ENCODE measurements around the gene METTL27.

METTL27 gene

DNA sequence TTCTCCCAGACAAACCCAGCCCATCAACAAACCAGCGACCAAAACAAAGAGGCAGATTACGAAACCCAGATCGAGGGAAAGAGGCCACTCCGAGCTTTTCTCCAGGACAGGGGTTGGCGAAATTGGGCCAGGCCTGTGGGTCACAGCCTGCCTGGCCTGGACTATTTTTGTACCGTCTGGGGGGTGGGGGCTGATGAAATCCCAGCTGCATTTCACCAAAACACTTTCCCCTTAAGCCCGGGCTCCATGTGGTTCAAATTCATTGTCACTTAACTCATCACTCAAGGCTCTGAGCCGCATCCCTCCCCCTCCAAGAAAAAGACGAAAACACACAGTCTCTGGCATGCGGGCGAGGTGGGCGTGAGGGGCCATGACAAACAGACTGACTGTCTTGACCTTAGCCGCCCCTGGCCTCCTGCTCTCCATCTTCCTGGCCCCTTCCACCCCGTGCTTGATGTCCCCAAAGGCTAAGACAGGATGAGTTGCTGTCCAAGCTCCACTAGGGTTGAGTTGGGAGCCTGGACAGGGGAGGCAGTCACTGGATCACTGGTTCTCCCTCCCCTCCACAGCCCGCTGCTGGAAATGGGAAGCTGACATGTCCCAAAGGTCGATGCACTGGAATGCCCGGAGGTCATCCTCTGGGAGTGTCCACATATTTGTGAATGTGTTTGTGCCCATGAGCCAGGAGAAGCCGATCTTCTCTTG is 37.8 kb upstream of the METTL27 start:
- peaks cover 26% of the 10 kb centered on the region for H3K27me3 Mint-ChIP-seq (ENCODE audit: low read depth)
- H3K27ac Mint-ChIP-seq: no peak overlapping the region
- no peaks in the 10 kb centered on the region for H3K36me3 Mint-ChIP-seq (ENCODE audit: low read depth)
- no peaks in the 10 kb centered on the region for H3K9me3 Mint-ChIP-seq
- peaks cover 11% of the 10 kb centered on the region for H3K4me1 Mint-ChIP-seq
- TF ChIP-seq, protein P1, sequence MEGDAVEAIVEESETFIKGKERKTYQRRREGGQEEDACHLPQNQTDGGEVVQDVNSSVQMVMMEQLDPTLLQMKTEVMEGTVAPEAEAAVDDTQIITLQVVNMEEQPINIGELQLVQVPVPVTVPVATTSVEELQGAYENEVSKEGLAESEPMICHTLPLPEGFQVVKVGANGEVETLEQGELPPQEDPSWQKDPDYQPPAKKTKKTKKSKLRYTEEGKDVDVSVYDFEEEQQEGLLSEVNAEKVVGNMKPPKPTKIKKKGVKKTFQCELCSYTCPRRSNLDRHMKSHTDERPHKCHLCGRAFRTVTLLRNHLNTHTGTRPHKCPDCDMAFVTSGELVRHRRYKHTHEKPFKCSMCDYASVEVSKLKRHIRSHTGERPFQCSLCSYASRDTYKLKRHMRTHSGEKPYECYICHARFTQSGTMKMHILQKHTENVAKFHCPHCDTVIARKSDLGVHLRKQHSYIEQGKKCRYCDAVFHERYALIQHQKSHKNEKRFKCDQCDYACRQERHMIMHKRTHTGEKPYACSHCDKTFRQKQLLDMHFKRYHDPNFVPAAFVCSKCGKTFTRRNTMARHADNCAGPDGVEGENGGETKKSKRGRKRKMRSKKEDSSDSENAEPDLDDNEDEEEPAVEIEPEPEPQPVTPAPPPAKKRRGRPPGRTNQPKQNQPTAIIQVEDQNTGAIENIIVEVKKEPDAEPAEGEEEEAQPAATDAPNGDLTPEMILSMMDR (IDR thresholded peaks at IDR 0.05; ENCODE audit: unreplicated experiment in 3 of 3): no peak
- no peak overlapping the region for H3K4me3 Mint-ChIP-seq

DNA sequence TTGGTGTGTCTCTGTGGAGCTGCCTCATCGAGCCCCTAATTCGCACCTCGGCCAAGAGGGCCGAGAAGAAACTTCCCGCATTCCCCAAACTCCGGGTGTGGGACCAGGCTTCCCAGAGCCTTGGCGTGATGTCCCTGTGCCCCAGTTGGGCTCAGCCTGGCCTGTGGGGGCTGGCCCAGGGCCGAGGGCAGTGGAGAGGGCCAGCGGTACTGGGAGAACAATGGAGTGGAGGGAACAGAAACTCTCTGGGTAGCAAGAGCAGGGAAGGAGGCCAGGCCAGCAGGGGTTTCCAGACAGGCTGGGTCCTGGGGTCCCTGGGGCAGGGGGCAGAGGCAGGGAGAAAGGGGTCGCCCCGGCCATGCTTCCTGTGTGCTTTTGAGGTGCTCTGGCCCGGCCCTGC is 34.7 kb upstream of the METTL27 start:
- Mint-ChIP-seq H3K9me3 (no peaks in the 10 kb centered on the region), H3K36me3 (ENCODE audit: low read depth) (no peaks in the 10 kb centered on the region), H3K4me3 (no peak overlapping the region), H3K4me1 (peaks cover 11% of the 10 kb centered on the region), H3K27ac (no peak overlapping the region), H3K27me3 (ENCODE audit: low read depth) (peaks cover 23% of the 10 kb centered on the region)
- TF ChIP-seq, protein P1 (IDR thresholded peaks at IDR 0.05; ENCODE audit: unreplicated experiment in 3 of 3): no peak

DNA sequence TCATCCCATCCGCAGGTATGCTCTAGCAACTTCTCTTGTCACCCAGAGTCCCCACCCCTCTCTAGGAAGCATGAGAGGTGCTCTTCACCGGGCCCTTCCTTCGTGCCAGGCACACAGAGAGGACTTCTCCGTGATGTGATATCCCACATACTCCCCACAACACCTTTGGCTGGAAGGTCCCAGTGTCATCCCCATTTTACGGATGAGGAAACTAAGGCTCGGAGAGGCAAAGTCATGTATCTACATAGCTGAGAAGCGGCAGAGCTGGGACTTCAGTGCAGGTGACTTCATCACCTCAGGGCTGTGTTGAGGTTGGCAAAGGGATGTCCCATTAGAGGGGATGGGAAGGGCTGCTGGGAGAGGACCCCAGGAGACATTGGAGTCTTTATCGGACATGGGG is 34.0 kb upstream of the METTL27 start:
- Mint-ChIP-seq H3K36me3 (ENCODE audit: low read depth) (no peaks in the 10 kb centered on the region), H3K4me1 (peaks cover 14% of the 10 kb centered on the region), H3K27ac (no peak overlapping the region), H3K4me3 (no peak overlapping the region), H3K27me3 (ENCODE audit: low read depth) (peaks cover 21% of the 10 kb centered on the region), H3K9me3 (no peaks in the 10 kb centered on the region)
- TF ChIP-seq, protein P1 (IDR thresholded peaks at IDR 0.05; ENCODE audit: unreplicated experiment in 3 of 3): no peak

DNA sequence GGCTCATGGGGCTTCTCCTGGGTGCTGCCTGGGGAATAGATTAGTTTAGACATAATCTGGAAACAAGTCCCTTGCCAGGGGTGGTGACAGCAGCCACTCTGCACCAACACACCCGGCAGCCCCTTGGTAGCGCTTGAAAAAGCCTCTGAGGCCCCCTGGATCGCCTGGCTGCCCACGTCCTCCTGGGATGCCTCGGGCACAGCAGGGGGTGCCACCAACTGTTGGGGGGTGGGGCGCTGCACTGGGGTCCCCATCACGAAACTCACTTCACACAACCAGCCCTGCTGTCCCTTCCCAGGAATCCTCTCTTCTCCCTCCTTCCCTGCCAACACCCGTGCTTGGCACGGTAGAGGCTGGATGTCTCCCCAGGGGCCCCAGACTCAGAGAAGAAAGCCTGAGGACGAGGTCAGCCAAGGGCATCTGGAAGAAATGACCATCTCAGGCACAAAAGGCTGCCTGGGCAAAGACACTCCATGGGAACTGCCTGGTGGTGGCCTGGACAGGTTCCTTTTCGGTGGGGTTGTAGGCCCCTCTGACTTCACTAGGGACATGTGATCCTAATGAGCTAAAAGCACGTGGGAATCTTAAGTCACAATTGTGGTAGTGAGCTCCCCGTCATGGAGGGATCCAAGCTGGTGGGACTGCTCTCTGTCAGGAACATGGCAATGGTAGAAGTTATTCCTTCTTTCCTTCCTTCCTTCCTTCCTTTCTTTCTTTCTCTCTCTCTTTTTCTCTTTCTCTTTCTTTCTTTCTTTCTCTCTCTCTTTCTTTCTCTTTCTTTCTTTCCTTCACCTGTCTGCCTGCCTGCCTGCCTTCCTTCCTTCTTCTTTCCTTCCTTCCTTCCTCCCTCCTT is 30.0 kb upstream of the METTL27 start:
- Mint-ChIP-seq H3K27me3 (ENCODE audit: low read depth) (peaks cover 13% of the 10 kb centered on the region), H3K4me3 (no peak overlapping the region), H3K4me1 (peaks cover 20% of the 10 kb centered on the region), H3K36me3 (ENCODE audit: low read depth) (no peaks in the 10 kb centered on the region), H3K27ac (no peak overlapping the region), H3K9me3 (no peaks in the 10 kb centered on the region)
- TF ChIP-seq, protein P1 (IDR thresholded peaks at IDR 0.05; ENCODE audit: unreplicated experiment in 3 of 3): no peak

DNA sequence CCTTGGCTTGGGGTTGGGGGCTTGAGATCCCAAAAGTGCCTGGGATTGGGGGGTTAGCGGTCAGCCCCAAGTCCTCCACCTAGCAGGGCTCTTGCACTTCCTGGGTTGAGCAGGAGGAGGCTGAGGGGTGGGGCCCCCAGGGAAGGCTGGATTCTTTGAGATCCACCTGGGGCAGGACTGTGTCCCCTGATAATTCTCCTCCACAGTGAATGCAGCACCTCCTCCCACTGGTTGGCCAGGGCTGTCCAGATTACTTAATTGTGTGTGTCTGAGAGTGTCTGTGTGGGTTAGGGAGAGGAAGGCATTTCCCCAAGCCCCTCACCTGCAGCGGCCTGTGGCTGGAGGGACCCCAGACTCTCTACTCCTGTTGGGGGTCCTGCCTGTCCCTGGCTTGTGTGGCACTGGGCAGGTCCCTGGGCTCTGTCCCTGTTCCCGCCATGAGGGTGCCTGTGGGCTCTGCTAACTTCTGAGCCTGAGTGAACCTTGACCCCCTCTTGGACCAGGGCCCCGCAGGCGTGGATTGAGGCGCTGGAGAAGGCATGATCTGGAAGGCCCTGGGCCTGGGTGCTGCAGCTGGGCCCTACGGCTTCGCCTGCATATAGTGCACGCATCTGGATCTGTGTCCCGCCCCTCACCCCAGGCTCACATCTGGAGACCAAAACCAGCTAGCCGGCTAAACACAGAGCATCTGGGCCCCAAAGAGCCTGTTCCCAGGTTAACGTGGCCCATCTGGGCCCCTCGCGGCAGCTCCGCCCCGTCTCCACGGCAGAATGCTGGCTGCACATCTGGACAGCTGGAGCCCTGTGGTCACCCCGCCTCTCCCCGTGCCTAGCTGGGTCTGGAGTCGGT is 29.1 kb upstream of the METTL27 start:
- no peak overlapping the region for H3K4me3 Mint-ChIP-seq
- H3K27me3 Mint-ChIP-seq (ENCODE audit: low read depth): peaks cover 16% of the 10 kb centered on the region
- no peaks in the 10 kb centered on the region for H3K9me3 Mint-ChIP-seq
- no peaks in the 10 kb centered on the region for H3K36me3 Mint-ChIP-seq (ENCODE audit: low read depth)
- H3K4me1 Mint-ChIP-seq: peaks cover 20% of the 10 kb centered on the region
- TF ChIP-seq, protein P1 (IDR thresholded peaks at IDR 0.05; ENCODE audit: unreplicated experiment in 3 of 3): no peak
- H3K27ac Mint-ChIP-seq: peak overlapping the region in 1 of 3 experiments; percentile 40

All from nephron (organoid).